Activated CD4-positive, alpha-beta T cell treated with anti-CD3 and anti-CD28 coated beads, Interleukin-2, amount 50 U/mL, for 48 hours (primary cell): ENCODE measurements around the gene MRPS15.
A peak's percentile ranks its signal among the peaks of the same experiment; 100 is the strongest.

Experiments
- DNase-seq, 2 experiments: peaks; one replicate each; pipeline ENCODE4 v3.0.0-alpha.2; 2020

MRPS15 gene

GRCh38 chr1:36456391-36456928 lies 7.7 kb downstream of the MRPS15 start:
- no peak for DNase-seq

GRCh38 chr1:36455386-36455785 lies 8.8 kb downstream of the MRPS15 start:
- no peak for DNase-seq

- DNase-seq, result no peak
Measured at GRCh38 chr1:36453600-36454388, 10.4 kb downstream of the MRPS15 start.

- no peak for DNase-seq
Measured at GRCh38 chr1:36453051-36453450, 11.1 kb downstream of the MRPS15 start.

- DNase-seq, result no peak
Measured at GRCh38 chr1:36450919-36451305, 13.3 kb downstream of the MRPS15 start.

- DNase-seq, result peak; percentile 87 to 89
Measured at GRCh38 chr1:36450270-36450918, 13.8 kb downstream of the MRPS15 start, which contains the start of gene OSCP1. TSS of gene OSCP1 (minus strand) at chr1:36450451. CDS start at chr1:36450369, 82 bp downstream.

GRCh38 chr1:36448530-36449056 lies 15.6 kb downstream of the MRPS15 start:
- DNase-seq, result no peak

- DNase-seq, result no peak
Measured at GRCh38 chr1:36447450-36447849, 16.7 kb downstream of the MRPS15 start.

GRCh38 chr1:36446746-36447145 lies 17.4 kb downstream of the MRPS15 start:
- DNase-seq, result no peak

GRCh38 chr1:36446271-36446670 lies 17.9 kb downstream of the MRPS15 start:
- DNase-seq, result peak; percentile 15 to 21

GRCh38 chr1:36443297-36443696 lies 20.9 kb downstream of the MRPS15 start:
- DNase-seq, result no peak

- DNase-seq, result no peak
Measured at GRCh38 chr1:36442337-36442736, 21.8 kb downstream of the MRPS15 start.

- DNase-seq, result no peak
Measured at GRCh38 chr1:36440646-36441045, 23.5 kb downstream of the MRPS15 start.

- DNase-seq, result no peak
Measured at GRCh38 chr1:36440044-36440443, 24.1 kb downstream of the MRPS15 start.

- DNase-seq, result no peak
Measured at GRCh38 chr1:36438715-36439114, 25.5 kb downstream of the MRPS15 start.

GRCh38 chr1:36436821-36437220 lies 27.4 kb downstream of the MRPS15 start:
- DNase-seq, result no peak

- DNase-seq, result no peak
Measured at GRCh38 chr1:36433102-36433501, 31.1 kb downstream of the MRPS15 start.

GRCh38 chr1:36432616-36433015 lies 31.6 kb downstream of the MRPS15 start:
- no peak for DNase-seq

GRCh38 chr1:36425791-36426190 lies 38.4 kb downstream of the MRPS15 start:
- peak in 1 of 2 experiments; percentile 11 for DNase-seq

- no peak for DNase-seq
Measured at GRCh38 chr1:36421649-36422048, 42.5 kb downstream of the MRPS15 start.

GRCh38 chr1:36420836-36421317 lies 43.3 kb downstream of the MRPS15 start:
- DNase-seq, result peak; percentile 97 to 98

- DNase-seq, result no peak
Measured at GRCh38 chr1:36420409-36420808, 43.8 kb downstream of the MRPS15 start.

GRCh38 chr1:36419569-36419968 lies 44.6 kb downstream of the MRPS15 start:
- DNase-seq, result no peak

- DNase-seq, result no peak
Measured at GRCh38 chr1:36419140-36419539, 45.0 kb downstream of the MRPS15 start.
